Heart left ventricle (tissue), 16 donors: ENCODE data around the gene CLEC16A. TPM values are rescaled to one million over a fixed set of nuclear protein-coding genes. Genes with fewer than 3 reads are reported as not detected.

Experiments
- ATAC-seq, 4 donors: fragments of 200-7000 bp; cut with Tn5 transposase; one replicate each; pipeline ENCODE4 v1.9.1; 2020 to 2022; ENCODE audit warnings: moderate library complexity in 4 of 4, mild to moderate bottlenecking in 3 of 4, moderate number of reproducible peaks in 1 of 4
- DNase-seq, 5 donors: peaks; one replicate each; pipeline ENCODE4 v3.0.0-alpha.2; 2020
- H3K27ac ChIP-seq, 12 donors: fragments of 200-600 bp; sonication (generic) in 4 of 12; one replicate each; pipeline versions ENCODE4 v1.5.0 to v1.8.0; 2016 to 2022; ENCODE audit warnings: mild to moderate bottlenecking in 2 of 12
- H3K27me3 ChIP-seq, 9 donors: fragments of 200-600 bp; sonication (generic) in 2 of 9; one replicate each; pipeline versions ENCODE4 v1.5.1 to v1.8.0; 2016 to 2022; ENCODE audit warnings: mild to moderate bottlenecking in 3 of 9
- H3K36me3 ChIP-seq, 9 donors: fragments of 200-600 bp; sonication (generic) in 2 of 9; one replicate each; pipeline versions ENCODE4 v1.5.0 to v1.8.0; 2018 to 2022; ENCODE audit warnings: mild to moderate bottlenecking in 2 of 9
- H3K4me1 ChIP-seq, 12 donors: fragments of 200-600 bp; sonication (generic) in 4 of 12; one replicate each; pipeline versions ENCODE4 v1.5.0 to v1.8.0; 2016 to 2022; ENCODE audit warnings: mild to moderate bottlenecking in 3 of 12
- H3K4me3 ChIP-seq, 12 donors: fragments of 200-600 bp; sonication (generic) in 4 of 12; one replicate each; pipeline versions ENCODE4 v1.5.0 to v1.8.0; 2017 to 2022; ENCODE audit warnings: mild to moderate bottlenecking in 9 of 12, moderate library complexity in 4 of 12
- H3K9me3 ChIP-seq, 12 donors: fragments of 200-600 bp; sonication (generic) in 4 of 12; one replicate each; pipeline versions ENCODE4 v1.5.0 to v1.8.0; 2016 to 2022; ENCODE audit warnings: mild to moderate bottlenecking in 1 of 12
- POLR2A ChIP-seq, 2 donors: fragments of 450-650 bp; IDR thresholded peaks; one replicate each; pipeline ENCODE4 v1.6.1; 2017; ENCODE audit warnings: antibody characterized with exemption in 2 of 2, mild to moderate bottlenecking in 2 of 2, moderate library complexity in 2 of 2
- WGBS, 4 donors: extraction: QIAGEN DNeasy Blood & Tissue Kit in 2 of 4; methylation state at CpG; one replicate each; pipeline versions ENCODE4 v1.1.5 to v1.1.7; 2013 to 2018; 5-methylcytosine and 5-hydroxymethylcytosine counted together
- intact Hi-C, 10 donors: fragments of 100-400 bp; cut with DNase I; formaldehyde crosslinking; loops; one replicate each; pipeline versions ENCODE4 v1.11.1 to v1.14.2; 2022
- polyA plus RNA-seq, 2 donors: library from polyadenylated mRNA; stranded (reverse); fragments of 200-250 nt; gene quantifications; one replicate each; pipeline ENCODE4 v1.2.3, GENCODE V29; 2013
- total RNA-seq, 9 donors: library from RNA; depleted of rRNA in 2 of 9; stranded (reverse); fragments of >200 nt in 2 of 9; fragmentation: NEBNext Ultra II Directional in 3 of 9; extraction: Animal tissue kit (Norgen Biotek cat#: 25700) in 3 of 9; gene quantifications; one replicate each; pipeline versions ENCODE4 v1.1.0 to v1.2.4, GENCODE V29; 2016 to 2023
- TF ChIP-seq, protein P1 (sequence below), 12 donors: fragments of 200-600 bp; sonication (generic) in 4 of 12; IDR thresholded peaks; one replicate each; pipeline versions ENCODE4 v1.5.0 to v1.8.0; 2018 to 2022; ENCODE audit warnings: antibody characterized with exemption in 12 of 12, mild to moderate bottlenecking in 5 of 12
- donor health status: ischemic (EF 13 %, LVEDD 7.1; RV severe dilation, severe dysfunction).
- donor health status: healthy with polysubstance abuse.
- donor health status: DM: no; HTN: yes; CAD: no.
- donor health status: DM: no; HTN: no; CAD: no.
- donor health status: ischemic (EF 25% LVEDD 6.9; RV normal size, moderate dysfunction).
- donor health status: ischemic (EF 25% LVEDD 5.7; RV mildly dilated, moderate dysfunction).
- donor health status: healthy.
- donor health status: DM: yes; HTN: yes; CAD: no.
- donor health status: ischemic (EF 35%, LVEDD 5.7; RV mildly dilated, moderate dysfunction).
- donor health status: nonischemic (EF 11% LVEDD 7.7; RV severe dilation, severe dysfunction).
- donor health status: DM: yes; HTN: yes; CAD: no.
- donor health status: PGD.
- donor health status: ischemic (EF 29% LVEDD 5.4; RV normal size, mild dysfunction).
- donor health status: nonischemic (EF 23%, LVEDD 6.1; RV moderate dilation, normal function).

The CLEC16A gene
- total and polyA plus RNA-seq, 11 donors: 13.8 to 41.1 (median 23.7) TPM

DNA sequence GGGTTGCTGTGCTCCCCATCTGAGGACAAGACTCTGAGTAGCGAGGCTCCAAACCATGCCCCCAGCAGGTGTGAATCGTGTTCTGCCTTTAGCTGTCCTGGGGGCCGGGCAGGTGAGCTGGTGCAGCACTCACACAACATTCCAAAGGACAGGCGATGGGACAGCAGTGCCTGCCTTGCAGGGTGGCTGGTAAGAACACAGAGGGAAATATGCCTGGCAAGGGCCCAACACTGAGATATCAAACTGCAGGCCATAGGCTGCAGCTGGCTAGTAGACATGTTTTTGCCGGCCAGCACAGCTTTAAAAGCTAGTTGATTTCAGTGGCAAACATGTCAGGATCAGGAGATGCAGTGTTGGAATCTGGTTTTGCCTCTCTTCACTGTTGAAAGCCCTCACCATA, 23.6 kb downstream of the CLEC16A start:
- peaks cover 4 to 47% (median 34%) of the 10 kb centered on the region in 9 donors for H3K36me3 ChIP-seq
- DNase-seq (peak in 3 of 5 donors; percentile 48 to 64 (median 56)), ATAC-seq (peak; percentile 43 to 64 (median 49))
- 44 to 61% (median 58%) methylated on average over 1 to 5 of the region's 5 CpGs for WGBS, 4 donors
- no peaks in the 10 kb centered on the region for H3K9me3 ChIP-seq
- H3K4me3 ChIP-seq: no peak overlapping the region
- TF ChIP-seq, protein P1, sequence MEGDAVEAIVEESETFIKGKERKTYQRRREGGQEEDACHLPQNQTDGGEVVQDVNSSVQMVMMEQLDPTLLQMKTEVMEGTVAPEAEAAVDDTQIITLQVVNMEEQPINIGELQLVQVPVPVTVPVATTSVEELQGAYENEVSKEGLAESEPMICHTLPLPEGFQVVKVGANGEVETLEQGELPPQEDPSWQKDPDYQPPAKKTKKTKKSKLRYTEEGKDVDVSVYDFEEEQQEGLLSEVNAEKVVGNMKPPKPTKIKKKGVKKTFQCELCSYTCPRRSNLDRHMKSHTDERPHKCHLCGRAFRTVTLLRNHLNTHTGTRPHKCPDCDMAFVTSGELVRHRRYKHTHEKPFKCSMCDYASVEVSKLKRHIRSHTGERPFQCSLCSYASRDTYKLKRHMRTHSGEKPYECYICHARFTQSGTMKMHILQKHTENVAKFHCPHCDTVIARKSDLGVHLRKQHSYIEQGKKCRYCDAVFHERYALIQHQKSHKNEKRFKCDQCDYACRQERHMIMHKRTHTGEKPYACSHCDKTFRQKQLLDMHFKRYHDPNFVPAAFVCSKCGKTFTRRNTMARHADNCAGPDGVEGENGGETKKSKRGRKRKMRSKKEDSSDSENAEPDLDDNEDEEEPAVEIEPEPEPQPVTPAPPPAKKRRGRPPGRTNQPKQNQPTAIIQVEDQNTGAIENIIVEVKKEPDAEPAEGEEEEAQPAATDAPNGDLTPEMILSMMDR (IDR thresholded peaks at IDR 0.05): no peak
- TF ChIP-seq POLR2A (IDR thresholded peaks at IDR 0.05): no peak
- peak overlapping the region in 5 of 12 donors; percentile 15 to 51 (median 17) for H3K27ac ChIP-seq
- intact Hi-C loops: loop anchor here in 6 of 10 donors (2.0 to 10.0 kb wide), 5 partner anchors 291 to 747 kb away; no protein-coding TSS in a partner anchor
- H3K4me1 ChIP-seq: peaks cover 0 to 33% (median 19%) of the 10 kb centered on the region in 12 donors
- H3K27me3 ChIP-seq: no peaks in the 10 kb centered on the region

DNA sequence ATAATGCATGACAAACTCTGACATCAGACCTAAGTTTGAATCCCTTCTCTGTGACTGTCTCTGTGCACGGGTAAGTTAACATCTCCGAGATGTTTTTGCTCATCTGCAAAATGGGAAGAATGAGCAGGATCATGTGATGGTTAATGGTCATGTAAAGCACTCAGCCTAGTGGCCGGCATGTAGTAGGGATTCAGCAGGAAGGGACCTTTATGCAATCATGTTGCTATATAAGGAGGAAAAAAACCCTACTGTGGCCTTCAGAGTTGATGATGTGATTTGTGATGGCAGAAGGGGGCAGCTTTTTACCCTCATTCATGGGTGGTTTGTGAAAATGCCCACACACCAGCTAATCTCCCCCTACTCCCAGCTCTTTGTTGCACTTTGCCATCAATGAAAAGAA, 24.1 kb downstream of the CLEC16A start:
- no peak overlapping the region for H3K4me3 ChIP-seq
- H3K9me3 ChIP-seq: no peaks in the 10 kb centered on the region
- peaks cover 0 to 35% (median 19%) of the 10 kb centered on the region in 12 donors for H3K4me1 ChIP-seq
- no peak for ATAC-seq
- WGBS, 4 donors: 68 to 87% (median 83%) methylated on average over 3 of the region's 3 CpGs
- TF ChIP-seq, protein P1 (IDR thresholded peaks at IDR 0.05): no peak
- no peak for TF ChIP-seq POLR2A (IDR thresholded peaks at IDR 0.05)
- DNase-seq: no peak
- H3K27me3 ChIP-seq: no peaks in the 10 kb centered on the region
- H3K27ac ChIP-seq: peak overlapping the region in 5 of 12 donors; percentile 15 to 51 (median 17)
- peaks cover 0 to 47% (median 34%) of the 10 kb centered on the region in 9 donors for H3K36me3 ChIP-seq
- intact Hi-C loops: loop anchor here in 6 of 10 donors (2.0 to 10.0 kb wide), 5 partner anchors 290 to 746 kb away; no protein-coding TSS in a partner anchor

DNA sequence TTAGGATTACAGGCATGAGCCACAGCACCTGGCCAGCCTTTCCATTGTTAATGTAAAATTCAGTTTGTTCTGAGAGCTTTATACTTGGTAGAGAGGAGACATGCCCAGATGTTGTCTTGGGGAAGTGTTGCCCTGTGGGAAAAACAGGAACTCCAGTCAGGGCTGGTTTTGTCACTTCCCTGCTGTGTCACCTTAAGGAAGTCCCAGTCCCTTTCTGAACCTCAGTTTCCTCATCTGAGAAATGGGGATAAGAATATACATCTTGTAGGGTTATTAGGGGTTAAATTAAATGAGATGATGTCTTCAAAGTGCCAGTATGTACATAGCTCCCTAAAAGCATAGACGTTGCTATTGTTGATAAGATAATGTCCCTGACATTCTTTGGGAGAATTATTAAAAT, 25.3 kb downstream of the CLEC16A start:
- no peak for ATAC-seq
- DNase-seq: no peak
- TF ChIP-seq, protein P1 (IDR thresholded peaks at IDR 0.05): no peak
- TF ChIP-seq POLR2A (IDR thresholded peaks at IDR 0.05): no peak
- H3K9me3 ChIP-seq: no peaks in the 10 kb centered on the region
- peaks cover 0 to 29% (median 13%) of the 10 kb centered on the region in 12 donors for H3K4me1 ChIP-seq
- 29 to 50% (median 37%) methylated on average over 1 of the region's 1 CpG for WGBS, 4 donors
- H3K4me3 ChIP-seq: no peak overlapping the region
- intact Hi-C loops: loop anchor here (2.0 to 10.0 kb wide), 11 partner anchors 103 to 745 kb away; partner anchors contain the start of gene SOCS1 (in 5 of the 10)
- H3K36me3 ChIP-seq: peaks cover 0 to 52% (median 41%) of the 10 kb centered on the region in 9 donors
- no peaks in the 10 kb centered on the region for H3K27me3 ChIP-seq
- H3K27ac ChIP-seq: no peak overlapping the region

DNA sequence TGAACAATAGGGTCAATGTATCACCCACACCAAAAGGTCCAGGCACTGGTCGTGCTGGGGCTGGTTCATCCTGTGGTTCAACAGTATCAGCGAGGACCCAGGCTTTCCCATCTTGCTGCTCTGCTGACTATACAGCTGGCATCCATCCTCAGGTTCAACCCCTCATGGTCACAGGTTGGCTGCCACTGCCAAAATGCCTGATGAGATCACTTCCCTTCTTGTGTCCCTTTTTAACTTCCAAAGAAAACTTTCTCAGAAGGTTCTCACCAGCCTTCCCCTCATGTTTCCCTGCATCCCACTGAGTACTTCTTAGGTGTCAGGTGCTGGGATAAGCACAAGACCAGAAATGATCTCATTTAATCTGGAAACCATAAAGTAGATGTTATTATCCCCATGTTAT, 25.7 kb downstream of the CLEC16A start:
- H3K36me3 ChIP-seq: peaks cover 0 to 56% (median 45%) of the 10 kb centered on the region in 9 donors
- no peak for ATAC-seq
- DNase-seq: no peak
- intact Hi-C loops: loop anchor here in 9 of 10 donors (2.0 to 10.0 kb wide), 8 partner anchors 102 to 387 kb away; partner anchors contain the start of gene SOCS1 (in 5 of the 9)
- H3K9me3 ChIP-seq: no peaks in the 10 kb centered on the region
- H3K27me3 ChIP-seq: no peaks in the 10 kb centered on the region
- TF ChIP-seq, protein P1 (IDR thresholded peaks at IDR 0.05): no peak
- no peak for TF ChIP-seq POLR2A (IDR thresholded peaks at IDR 0.05)
- no peak overlapping the region for H3K27ac ChIP-seq
- H3K4me1 ChIP-seq: peaks cover 0 to 27% (median 12%) of the 10 kb centered on the region in 12 donors
- 78 to 94% (median 89%) methylated on average over 2 of the region's 2 CpGs for WGBS, 4 donors
- H3K4me3 ChIP-seq: no peak overlapping the region
